Stromal cell of bone marrow (primary cell): ENCODE results near the gene GRIK1.
A peak's percentile ranks its signal among the peaks of the same experiment; 100 is the strongest.

Experiments
- DNase-seq: peaks from one replicate; pipeline ENCODE4 v3.0.0-alpha.2; 2012; ENCODE audit warnings: low read depth

The GRIK1 gene

GRCh38 chr21:29529139-29529538, 410.7 kb downstream of the GRIK1 start:
- DNase-seq, result no peak

GRCh38 chr21:29526545-29526944, 413.3 kb downstream of the GRIK1 start:
- DNase-seq, result no peak

GRCh38 chr21:29524055-29524454, 415.7 kb downstream of the GRIK1 start:
- DNase-seq, result peak; percentile 54

GRCh38 chr21:29523646-29524045, 416.1 kb downstream of the GRIK1 start:
- DNase-seq, result peak; percentile 87

GRCh38 chr21:29521872-29522271, 417.9 kb downstream of the GRIK1 start:
- DNase-seq, result no peak

- no peak for DNase-seq
These were observed 419.6 kb downstream of the GRIK1 start for GRCh38 chr21:29520171-29520570.

GRCh38 chr21:29514652-29515247, 425.0 kb downstream of the GRIK1 start:
- no peak for DNase-seq

GRCh38 chr21:29513535-29513934, 426.3 kb downstream of the GRIK1 start:
- no peak for DNase-seq

- DNase-seq, result no peak
These were observed 428.7 kb downstream of the GRIK1 start for GRCh38 chr21:29511096-29511495.

GRCh38 chr21:29509121-29509520, 430.7 kb downstream of the GRIK1 start:
- no peak for DNase-seq

- no peak for DNase-seq
These were observed 431.5 kb downstream of the GRIK1 start for GRCh38 chr21:29508301-29508700.

- no peak for DNase-seq
These were observed 432.8 kb downstream of the GRIK1 start for GRCh38 chr21:29506947-29507346.

GRCh38 chr21:29506214-29506613, 433.6 kb downstream of the GRIK1 start:
- DNase-seq, result no peak

GRCh38 chr21:29504751-29505321, 435.0 kb downstream of the GRIK1 start:
- DNase-seq, result no peak

- DNase-seq, result no peak
These were observed 438.3 kb downstream of the GRIK1 start for GRCh38 chr21:29501451-29501850.

GRCh38 chr21:29499734-29500343, 440.0 kb downstream of the GRIK1 start:
- DNase-seq, result no peak

- DNase-seq, result no peak
These were observed 440.6 kb downstream of the GRIK1 start for GRCh38 chr21:29499229-29499628.

GRCh38 chr21:29496337-29496736, 443.5 kb downstream of the GRIK1 start:
- no peak for DNase-seq

- no peak for DNase-seq
These were observed 449.8 kb downstream of the GRIK1 start for GRCh38 chr21:29490016-29490415.

- no peak for DNase-seq
These were observed 452.6 kb downstream of the GRIK1 start for GRCh38 chr21:29487154-29487553.
